Liver (tissue), 9 donors: ENCODE measurements around the gene ALPK3. TPM values are rescaled to one million over a fixed set of nuclear protein-coding genes. Genes with fewer than 3 reads are reported as not detected.
A peak's percentile ranks its signal among the peaks of the same experiment; 100 is the strongest.

Experiments
- DNase-seq: peaks from one replicate; pipeline ENCODE4 v3.0.0-alpha.2; 2017; ENCODE audit warnings: low spot score
- H3K27ac ChIP-seq, 2 donors: one replicate each; pipeline ENCODE4 v1.7.0; 2013; ENCODE audit warnings: inconsistent platforms in 2 of 2, low read length in 2 of 2, control low read depth in 1 of 2, low read depth in 1 of 2, mild to moderate bottlenecking in 1 of 2
- H3K27me3 ChIP-seq, 4 donors: one replicate each; pipeline versions ENCODE4 v1.6.1 to v1.7.0; 2013; ENCODE audit warnings: low read length in 3 of 4, inconsistent platforms in 1 of 4, mild to moderate bottlenecking in 1 of 4, moderate library complexity in 1 of 4; ENCODE audit not compliant: control insufficient read depth in 4 of 4, insufficient read depth in 4 of 4
- H3K36me3 ChIP-seq, 4 donors: one replicate each; pipeline versions ENCODE4 v1.6.1 to v1.7.0; 2013; ENCODE audit warnings: low read length in 3 of 4, mild to moderate bottlenecking in 3 of 4, low read depth in 1 of 4, moderate library complexity in 1 of 4; ENCODE audit not compliant: control insufficient read depth in 4 of 4, insufficient read depth in 3 of 4
- H3K4me1 ChIP-seq, 4 donors: one replicate each; pipeline versions ENCODE4 v1.6.1 to v1.7.0; 2013; ENCODE audit warnings: low read length in 3 of 4, mild to moderate bottlenecking in 3 of 4, moderate library complexity in 1 of 4; ENCODE audit not compliant: control insufficient read depth in 4 of 4, insufficient read depth in 4 of 4
- H3K4me3 ChIP-seq, 3 donors: one replicate each; pipeline versions ENCODE4 v1.6.1 to v1.7.0; 2013; ENCODE audit warnings: low read length in 3 of 3, control low read depth in 1 of 3, low read depth in 1 of 3, mild to moderate bottlenecking in 1 of 3
- H3K9ac ChIP-seq, 2 donors: one replicate each; pipeline ENCODE4 v1.7.0; 2013; ENCODE audit warnings: low read length in 2 of 2, mild to moderate bottlenecking in 2 of 2, moderate library complexity in 2 of 2, control low read depth in 1 of 2, low read depth in 1 of 2
- H3K9me3 ChIP-seq, 4 donors: one replicate each; pipeline versions ENCODE4 v1.6.1 to v1.7.0; 2013; ENCODE audit warnings: low read length in 3 of 4; ENCODE audit not compliant: control insufficient read depth in 4 of 4
- EGR1 ChIP-seq, 2 donors: IDR thresholded peaks; 2 replicates each; pipeline ENCODE4 v1.6.1; 2016 to 2018; ENCODE audit warnings: antibody characterized with exemption in 2 of 2, low read depth in 2 of 2
- FOXA1 ChIP-seq: IDR thresholded peaks from 2 replicates; pipeline ENCODE4 v1.6.1; 2016; ENCODE audit warnings: antibody characterized with exemption
- FOXA2 ChIP-seq: IDR thresholded peaks from 2 replicates; pipeline ENCODE4 v1.6.1; 2016; ENCODE audit warnings: antibody characterized with exemption
- GABPA ChIP-seq, 2 donors: IDR thresholded peaks in 1 of 2; conservative IDR thresholded peaks in 1 of 2; 2 replicates each; pipeline ENCODE4 v1.6.1; 2016; ENCODE audit warnings: antibody characterized with exemption in 2 of 2, mild to moderate bottlenecking in 1 of 2, moderate library complexity in 1 of 2
- HNF4A ChIP-seq, 2 donors: conservative IDR thresholded peaks; 2 replicates each; pipeline ENCODE4 v1.6.1; 2016; ENCODE audit warnings: antibody characterized with exemption in 2 of 2, mild to moderate bottlenecking in 2 of 2
- HNF4G ChIP-seq: IDR thresholded peaks from 2 replicates; pipeline ENCODE4 v1.6.1; 2016; ENCODE audit warnings: antibody characterized with exemption
- JUND ChIP-seq, 2 donors: IDR thresholded peaks; 2 replicates each; pipeline ENCODE4 v1.6.1; 2016; ENCODE audit warnings: antibody characterized with exemption in 2 of 2
- NR2F2 ChIP-seq: IDR thresholded peaks from 2 replicates; pipeline ENCODE4 v1.6.1; 2016; ENCODE audit warnings: antibody characterized with exemption
- RAD21 ChIP-seq, 2 donors: IDR thresholded peaks; 2 replicates each; pipeline ENCODE4 v1.6.1; 2016; ENCODE audit warnings: antibody characterized with exemption in 2 of 2, mild to moderate bottlenecking in 2 of 2
- RXRA ChIP-seq, 2 donors: IDR thresholded peaks; 2 replicates each; pipeline ENCODE4 v1.6.1; 2017 to 2018; ENCODE audit warnings: antibody characterized with exemption in 2 of 2, mild to moderate bottlenecking in 1 of 2
- SP1 ChIP-seq: IDR thresholded peaks from 2 replicates; pipeline ENCODE4 v1.6.1; 2018; ENCODE audit warnings: antibody characterized with exemption, mild to moderate bottlenecking
- TAF1 ChIP-seq: conservative IDR thresholded peaks from 2 replicates; pipeline ENCODE4 v1.6.1; 2016; ENCODE audit warnings: antibody characterized with exemption, mild to moderate bottlenecking
- YY1 ChIP-seq: IDR thresholded peaks from 2 replicates; pipeline ENCODE4 v1.6.1; 2016; ENCODE audit warnings: antibody characterized with exemption, mild to moderate bottlenecking
- WGBS: extraction: QIAGEN DNeasy Blood & Tissue Kit; methylation state at CpG from one replicate; pipeline ENCODE4 v1.1.7; 2013; 5-methylcytosine and 5-hydroxymethylcytosine counted together
- polyA plus RNA-seq, 2 donors: library from polyadenylated mRNA; stranded (reverse) in 1 of 2; unstranded in 1 of 2; fragments of 200-250 nt in 1 of 2; fragments of >200 nt in 1 of 2; fragmentation: Nextera tagmentation in 1 of 2; extraction: Ambion mirVana in 1 of 2; gene quantifications; one replicate each; pipeline versions ENCODE4 v1.2.1 to v1.2.3, GENCODE V29; 2013 to 2015
- total RNA-seq, 2 donors: library from RNA; depleted of rRNA; stranded (reverse); fragments of >200 nt; gene quantifications; one replicate each; pipeline ENCODE4 v1.2.3, GENCODE V29; 2014
- TF ChIP-seq, protein P1 (sequence below): fragments of 150-350 bp; IDR thresholded peaks from 2 replicates; pipeline ENCODE4 v1.5.1; 2017; ENCODE audit warnings: improper control_type of control experiment, low read depth, low read length; ENCODE audit not compliant: missing input control
- TF ChIP-seq, protein P2 (sequence below): IDR thresholded peaks from 2 replicates; pipeline ENCODE4 v1.6.1; 2016; ENCODE audit warnings: antibody characterized with exemption
- TF ChIP-seq, protein P3 (sequence below): IDR thresholded peaks from 2 replicates; pipeline ENCODE4 v1.6.1; 2016; ENCODE audit warnings: antibody characterized with exemption, mild to moderate bottlenecking
- TF ChIP-seq, protein P4 (sequence below): IDR thresholded peaks from 2 replicates; pipeline ENCODE4 v1.6.1; 2016; ENCODE audit warnings: antibody characterized with exemption
- TF ChIP-seq, protein P5 (sequence below): IDR thresholded peaks from 2 replicates; pipeline ENCODE4 v1.6.1; 2016; ENCODE audit warnings: antibody characterized with exemption
- donor health status: healthy.
- donor health status: healthy.
- donor health status: healthy.
- donor health status: healthy.
- donor health status: healthy.

The ALPK3 gene
- total and polyA plus RNA-seq, 4 donors = 0.96 to 10.0 (median 2.8) TPM

DNA sequence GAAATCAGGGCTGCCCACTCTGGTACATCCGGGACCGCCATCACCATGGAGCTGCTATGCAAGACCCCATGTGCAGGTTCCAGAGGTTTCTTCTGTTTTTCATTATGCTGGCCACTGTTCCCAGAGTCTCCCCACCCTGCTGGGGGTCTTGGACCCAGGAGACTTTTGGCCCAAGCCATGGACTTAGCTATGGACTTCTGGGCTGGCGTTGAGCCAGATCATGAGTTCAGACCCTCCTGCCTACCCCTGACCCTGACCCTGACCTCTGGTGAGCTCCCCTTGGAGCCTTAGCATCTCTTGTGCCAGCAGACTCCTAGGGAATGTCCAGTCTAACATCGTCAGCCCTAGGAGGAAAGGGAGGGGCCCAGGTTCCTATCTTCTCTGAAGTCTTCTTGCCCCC, 92.6 kb downstream of the ALPK3 start:
- Histone ChIP-seq H3K27me3 (no peaks in the 10 kb centered on the region), H3K36me3 (peaks cover 0 to 18% (median 9%) of the 10 kb centered on the region in 4 donors), H3K4me1 (peaks cover 11 to 30% (median 21%) of the 10 kb centered on the region in 4 donors), H3K27ac (peak overlapping the region; percentile 67 to 81), H3K4me3 (no peak overlapping the region), H3K9ac (no peak overlapping the region), H3K9me3 (no peaks in the 10 kb centered on the region)
- 85% methylated on average over 4 of the region's 4 CpGs for WGBS
- no peak for DNase-seq
- TF ChIP-seq RAD21 (IDR thresholded peaks at IDR 0.05) (no peak), FOXA2 (no peak), HNF4A (conservative IDR thresholded peaks at IDR 0.05) (no peak), TAF1 (no peak), NR2F2 (no peak), RXRA (IDR thresholded peaks at IDR 0.05) (no peak), SP1 (no peak), JUND (IDR thresholded peaks at IDR 0.05) (no peak), EGR1 (IDR thresholded peaks at IDR 0.05; ENCODE audit: low read depth in 2 of 2) (no peak)
- TF ChIP-seq, protein P1, sequence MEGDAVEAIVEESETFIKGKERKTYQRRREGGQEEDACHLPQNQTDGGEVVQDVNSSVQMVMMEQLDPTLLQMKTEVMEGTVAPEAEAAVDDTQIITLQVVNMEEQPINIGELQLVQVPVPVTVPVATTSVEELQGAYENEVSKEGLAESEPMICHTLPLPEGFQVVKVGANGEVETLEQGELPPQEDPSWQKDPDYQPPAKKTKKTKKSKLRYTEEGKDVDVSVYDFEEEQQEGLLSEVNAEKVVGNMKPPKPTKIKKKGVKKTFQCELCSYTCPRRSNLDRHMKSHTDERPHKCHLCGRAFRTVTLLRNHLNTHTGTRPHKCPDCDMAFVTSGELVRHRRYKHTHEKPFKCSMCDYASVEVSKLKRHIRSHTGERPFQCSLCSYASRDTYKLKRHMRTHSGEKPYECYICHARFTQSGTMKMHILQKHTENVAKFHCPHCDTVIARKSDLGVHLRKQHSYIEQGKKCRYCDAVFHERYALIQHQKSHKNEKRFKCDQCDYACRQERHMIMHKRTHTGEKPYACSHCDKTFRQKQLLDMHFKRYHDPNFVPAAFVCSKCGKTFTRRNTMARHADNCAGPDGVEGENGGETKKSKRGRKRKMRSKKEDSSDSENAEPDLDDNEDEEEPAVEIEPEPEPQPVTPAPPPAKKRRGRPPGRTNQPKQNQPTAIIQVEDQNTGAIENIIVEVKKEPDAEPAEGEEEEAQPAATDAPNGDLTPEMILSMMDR = no peak
- TF ChIP-seq, protein P2, sequence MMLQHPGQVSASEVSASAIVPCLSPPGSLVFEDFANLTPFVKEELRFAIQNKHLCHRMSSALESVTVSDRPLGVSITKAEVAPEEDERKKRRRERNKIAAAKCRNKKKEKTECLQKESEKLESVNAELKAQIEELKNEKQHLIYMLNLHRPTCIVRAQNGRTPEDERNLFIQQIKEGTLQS = no peak
- TF ChIP-seq, protein P3, sequence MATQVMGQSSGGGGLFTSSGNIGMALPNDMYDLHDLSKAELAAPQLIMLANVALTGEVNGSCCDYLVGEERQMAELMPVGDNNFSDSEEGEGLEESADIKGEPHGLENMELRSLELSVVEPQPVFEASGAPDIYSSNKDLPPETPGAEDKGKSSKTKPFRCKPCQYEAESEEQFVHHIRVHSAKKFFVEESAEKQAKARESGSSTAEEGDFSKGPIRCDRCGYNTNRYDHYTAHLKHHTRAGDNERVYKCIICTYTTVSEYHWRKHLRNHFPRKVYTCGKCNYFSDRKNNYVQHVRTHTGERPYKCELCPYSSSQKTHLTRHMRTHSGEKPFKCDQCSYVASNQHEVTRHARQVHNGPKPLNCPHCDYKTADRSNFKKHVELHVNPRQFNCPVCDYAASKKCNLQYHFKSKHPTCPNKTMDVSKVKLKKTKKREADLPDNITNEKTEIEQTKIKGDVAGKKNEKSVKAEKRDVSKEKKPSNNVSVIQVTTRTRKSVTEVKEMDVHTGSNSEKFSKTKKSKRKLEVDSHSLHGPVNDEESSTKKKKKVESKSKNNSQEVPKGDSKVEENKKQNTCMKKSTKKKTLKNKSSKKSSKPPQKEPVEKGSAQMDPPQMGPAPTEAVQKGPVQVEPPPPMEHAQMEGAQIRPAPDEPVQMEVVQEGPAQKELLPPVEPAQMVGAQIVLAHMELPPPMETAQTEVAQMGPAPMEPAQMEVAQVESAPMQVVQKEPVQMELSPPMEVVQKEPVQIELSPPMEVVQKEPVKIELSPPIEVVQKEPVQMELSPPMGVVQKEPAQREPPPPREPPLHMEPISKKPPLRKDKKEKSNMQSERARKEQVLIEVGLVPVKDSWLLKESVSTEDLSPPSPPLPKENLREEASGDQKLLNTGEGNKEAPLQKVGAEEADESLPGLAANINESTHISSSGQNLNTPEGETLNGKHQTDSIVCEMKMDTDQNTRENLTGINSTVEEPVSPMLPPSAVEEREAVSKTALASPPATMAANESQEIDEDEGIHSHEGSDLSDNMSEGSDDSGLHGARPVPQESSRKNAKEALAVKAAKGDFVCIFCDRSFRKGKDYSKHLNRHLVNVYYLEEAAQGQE = no peak

DNA sequence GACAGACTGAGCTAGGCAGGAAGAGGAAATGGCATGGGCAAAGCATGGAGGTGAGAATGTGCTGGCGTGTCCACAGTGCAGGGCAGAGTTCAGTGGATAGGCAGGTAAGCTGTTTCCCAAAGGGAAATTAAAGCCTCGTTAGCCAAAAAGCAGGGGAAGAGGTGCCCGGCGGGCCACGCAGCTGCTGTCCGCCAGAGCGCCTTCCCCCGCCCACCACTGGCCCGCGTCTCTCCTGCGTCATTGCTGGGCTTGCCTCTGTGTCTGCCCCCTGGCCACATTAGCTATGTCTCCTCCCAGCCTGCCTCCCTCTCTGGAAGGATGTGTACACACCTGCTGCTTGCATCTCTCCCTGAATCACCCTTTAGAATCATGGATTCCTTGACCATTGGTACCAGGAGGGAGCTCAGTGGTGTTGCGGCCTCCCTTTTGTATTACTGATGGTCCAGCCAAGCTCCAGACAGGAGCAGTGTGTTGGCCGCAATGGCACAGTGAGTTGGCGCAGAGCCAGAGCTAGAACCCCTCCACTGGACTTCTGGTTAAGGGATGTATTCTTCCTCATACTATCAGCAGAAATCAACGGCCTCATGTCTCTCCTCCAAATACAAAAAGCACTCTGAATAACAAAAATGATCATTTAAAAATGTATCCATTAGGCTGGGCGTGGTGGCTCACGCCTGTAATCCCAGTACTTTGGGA, 93.9 kb downstream of the ALPK3 start:
- WGBS = 65% methylated on average over 17 of the region's 17 CpGs
- TF ChIP-seq TAF1 = no peak
- TF ChIP-seq, protein P4, sequence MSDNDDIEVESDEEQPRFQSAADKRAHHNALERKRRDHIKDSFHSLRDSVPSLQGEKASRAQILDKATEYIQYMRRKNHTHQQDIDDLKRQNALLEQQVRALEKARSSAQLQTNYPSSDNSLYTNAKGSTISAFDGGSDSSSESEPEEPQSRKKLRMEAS = peak; percentile 95
- TF ChIP-seq, protein P5, sequence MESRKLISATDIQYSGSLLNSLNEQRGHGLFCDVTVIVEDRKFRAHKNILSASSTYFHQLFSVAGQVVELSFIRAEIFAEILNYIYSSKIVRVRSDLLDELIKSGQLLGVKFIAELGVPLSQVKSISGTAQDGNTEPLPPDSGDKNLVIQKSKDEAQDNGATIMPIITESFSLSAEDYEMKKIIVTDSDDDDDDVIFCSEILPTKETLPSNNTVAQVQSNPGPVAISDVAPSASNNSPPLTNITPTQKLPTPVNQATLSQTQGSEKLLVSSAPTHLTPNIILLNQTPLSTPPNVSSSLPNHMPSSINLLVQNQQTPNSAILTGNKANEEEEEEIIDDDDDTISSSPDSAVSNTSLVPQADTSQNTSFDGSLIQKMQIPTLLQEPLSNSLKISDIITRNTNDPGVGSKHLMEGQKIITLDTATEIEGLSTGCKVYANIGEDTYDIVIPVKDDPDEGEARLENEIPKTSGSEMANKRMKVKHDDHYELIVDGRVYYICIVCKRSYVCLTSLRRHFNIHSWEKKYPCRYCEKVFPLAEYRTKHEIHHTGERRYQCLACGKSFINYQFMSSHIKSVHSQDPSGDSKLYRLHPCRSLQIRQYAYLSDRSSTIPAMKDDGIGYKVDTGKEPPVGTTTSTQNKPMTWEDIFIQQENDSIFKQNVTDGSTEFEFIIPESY = no peak
- TF ChIP-seq RXRA (IDR thresholded peaks at IDR 0.05) = peak; percentile 19 to 64
- peak in 1 of 2 donors; percentile 65 for TF ChIP-seq GABPA (IDR thresholded peaks at IDR 0.05 in 1 of 2, conservative IDR thresholded peaks at IDR 0.05 in 1 of 2)
- TF ChIP-seq HNF4A (conservative IDR thresholded peaks at IDR 0.05) = peak; percentile 40 to 81
- peak in 1 of 2 donors; percentile 78 for TF ChIP-seq EGR1 (IDR thresholded peaks at IDR 0.05; ENCODE audit: low read depth in 2 of 2)
- TF ChIP-seq JUND (IDR thresholded peaks at IDR 0.05) = no peak
- TF ChIP-seq SP1 = peak; percentile 52
- TF ChIP-seq, protein P3 = no peak
- no peak for TF ChIP-seq HNF4G
- no peak for TF ChIP-seq RAD21 (IDR thresholded peaks at IDR 0.05)
- no peak for TF ChIP-seq NR2F2
- no peak for TF ChIP-seq FOXA1
- peak; percentile 70 for TF ChIP-seq YY1
- TF ChIP-seq, protein P2 = no peak
- TF ChIP-seq FOXA2 = peak; percentile 62

More for the DNA sequence above, 93.9 kb downstream of the ALPK3 start:
- Histone ChIP-seq H3K9me3 (no peaks in the 10 kb centered on the region), H3K9ac (peak overlapping the region in 1 of 2 donors; percentile 19), H3K4me3 (no peak overlapping the region), H3K27ac (peak overlapping the region; percentile 67 to 81), H3K4me1 (peaks cover 11 to 30% (median 21%) of the 10 kb centered on the region in 4 donors), H3K27me3 (no peaks in the 10 kb centered on the region), H3K36me3 (peaks cover 0 to 18% (median 4%) of the 10 kb centered on the region in 4 donors)
- no peak for DNase-seq
